ENCODE results near the gene MPRIP. TPM values are rescaled to one million over a fixed set of nuclear protein-coding genes. Genes with fewer than 3 reads are reported as not detected.

The MPRIP gene
- total RNA-seq, 1 experiment from 2014 or later: 258 TPM

DNA sequence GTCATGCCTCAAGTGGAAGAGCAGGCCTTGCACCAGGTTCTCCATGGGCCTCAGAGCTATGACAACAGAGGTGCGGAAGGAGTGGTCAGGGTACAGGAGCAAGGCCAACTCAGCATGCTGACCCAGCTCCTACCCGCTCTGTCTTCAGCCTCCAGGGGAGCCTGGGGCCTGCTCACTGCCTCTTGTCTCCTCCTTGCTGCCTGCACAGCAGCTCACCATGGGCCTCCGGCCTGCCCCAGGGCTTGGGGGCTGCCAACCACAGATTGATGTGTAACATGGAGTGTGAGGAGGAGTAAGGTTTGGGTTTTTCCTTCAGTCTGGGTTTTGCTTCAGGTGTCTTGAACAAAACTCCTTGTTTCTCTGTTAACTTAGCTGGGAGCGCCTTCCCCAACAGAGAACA is 101.8 kb downstream of the MPRIP start (continued):
- TF ChIP-seq CEBPB (IDR thresholded peaks at IDR 0.05; ENCODE audit: low read depth) (no peak), SRF (IDR thresholded peaks at IDR 0.05; ENCODE audit: low read depth) (no peak), YY1 (IDR thresholded peaks at IDR 0.05; ENCODE audit: extremely low read depth, insufficient replicate concordance, low read depth, low read length) (no peak), POLR2A (IDR thresholded peaks at IDR 0.05; ENCODE audit: borderline replicate concordance, extremely low read depth, insufficient read depth, insufficient read length) (no peak)
- TF ChIP-seq, protein P1, sequence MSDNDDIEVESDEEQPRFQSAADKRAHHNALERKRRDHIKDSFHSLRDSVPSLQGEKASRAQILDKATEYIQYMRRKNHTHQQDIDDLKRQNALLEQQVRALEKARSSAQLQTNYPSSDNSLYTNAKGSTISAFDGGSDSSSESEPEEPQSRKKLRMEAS (IDR thresholded peaks at IDR 0.05): no peak

DNA sequence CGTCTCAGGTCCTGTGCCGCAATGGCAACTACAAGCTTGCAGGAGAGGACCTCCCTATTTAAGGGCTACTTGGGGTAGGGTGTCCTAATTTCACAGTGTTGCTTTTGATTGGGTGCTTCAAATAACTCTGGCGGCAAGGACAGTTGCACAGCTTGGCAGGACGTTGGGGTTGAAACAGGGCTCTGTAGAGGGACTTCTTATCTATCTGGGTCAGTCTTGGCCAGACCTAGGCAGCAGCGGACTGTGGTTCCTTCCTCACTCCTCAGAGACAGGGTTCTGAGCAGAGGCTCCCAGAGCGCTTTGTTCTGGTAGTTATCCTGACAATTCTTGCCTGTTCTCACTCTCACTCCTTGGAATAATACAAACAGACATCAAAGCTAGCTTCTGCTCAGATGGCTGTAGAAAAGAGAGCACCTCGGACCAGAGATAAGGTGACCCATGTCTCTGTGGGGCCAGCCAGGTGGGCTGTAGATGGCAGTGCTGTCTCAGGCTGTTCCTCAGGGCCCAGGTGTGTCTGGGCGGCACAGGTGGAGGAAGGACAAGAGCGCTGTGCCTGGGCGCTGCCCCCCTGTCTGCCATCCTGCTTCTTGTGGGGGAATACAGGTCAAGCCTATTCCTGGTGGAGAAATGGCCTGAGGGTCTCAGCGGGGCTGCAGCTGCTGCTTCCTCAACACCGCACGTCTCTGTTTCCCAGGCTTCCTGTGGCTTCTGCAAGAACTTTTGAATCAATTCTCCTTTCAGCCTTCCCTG is 102.8 kb downstream of the MPRIP start:
- Histone ChIP-seq H3K27me3 (ENCODE audit: insufficient read depth, low read length) (no peaks in the 10 kb centered on the region), H3K27ac (ENCODE audit: low read depth, low read length) (no peak overlapping the region), H3K36me3 (ENCODE audit: control insufficient read depth in 1 of 2, insufficient read depth in 2 of 2, low read length in 2 of 2) (peaks cover 29 to 38% of the 10 kb centered on the region in 2 experiments), H2AFZ (ENCODE audit: low read depth, low read length, poor library complexity, severe bottlenecking) (no peak overlapping the region), H3K79me2 (ENCODE audit: insufficient read depth, low read length) (peaks cover 3% of the 10 kb centered on the region; the same call in 1 of the 2 replicates), H3K9me2 (ENCODE audit: insufficient read depth) (no peaks in the 10 kb centered on the region), H3K9me3 (ENCODE audit: control insufficient read depth in 1 of 2, insufficient read depth in 1 of 2, low read depth in 1 of 2, low read length in 2 of 2) (no peaks in the 10 kb centered on the region), H3K4me2 (ENCODE audit: low read length) (no peak overlapping the region), H4K20me1 (ENCODE audit: insufficient read depth) (no peaks in the 10 kb centered on the region; the same call in 1 of the 2 replicates), H3K9ac (ENCODE audit: low read length) (no peak overlapping the region), H3K4me1 (ENCODE audit: control insufficient read depth in 1 of 2, insufficient read depth in 2 of 2, low read length in 2 of 2) (peaks cover 0 to 4% of the 10 kb centered on the region in 2 experiments; a peak in 2 of 4 replicates), H3K4me3 (replicated peaks in 1 of 2; ENCODE audit: low read depth in 1 of 2, low read length in 2 of 2) (no peak overlapping the region)
- ChIA-PET RAD21 (ENCODE audit: low non-redundant PET in 1 of 2, low total read pairs in 2 of 2, uncharacterized antibody in 2 of 2, unreplicated experiment in 2 of 2) (no interaction called here), POLR2A (no interaction called here), CTCF (no interaction called here)
- BruUV-seq (replicated peaks): no TSS peak
- DNase-seq (ENCODE audit: low read depth, low spot score): no peak
- TF ChIP-seq SRF (IDR thresholded peaks at IDR 0.05; ENCODE audit: low read depth) (no peak), EZH2 (IDR thresholded peaks at IDR 0.05) (no peak), EGR1 (IDR thresholded peaks at IDR 0.05; ENCODE audit: low read depth) (no peak), YY1 (IDR thresholded peaks at IDR 0.05; ENCODE audit: extremely low read depth, insufficient replicate concordance, low read depth, low read length) (no peak), ELF1 (IDR thresholded peaks at IDR 0.05; ENCODE audit: borderline replicate concordance, low read depth) (no peak)
- TF ChIP-seq, protein P2, sequence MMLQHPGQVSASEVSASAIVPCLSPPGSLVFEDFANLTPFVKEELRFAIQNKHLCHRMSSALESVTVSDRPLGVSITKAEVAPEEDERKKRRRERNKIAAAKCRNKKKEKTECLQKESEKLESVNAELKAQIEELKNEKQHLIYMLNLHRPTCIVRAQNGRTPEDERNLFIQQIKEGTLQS (IDR thresholded peaks at IDR 0.05): no peak
- TF ChIP-seq, protein P3, sequence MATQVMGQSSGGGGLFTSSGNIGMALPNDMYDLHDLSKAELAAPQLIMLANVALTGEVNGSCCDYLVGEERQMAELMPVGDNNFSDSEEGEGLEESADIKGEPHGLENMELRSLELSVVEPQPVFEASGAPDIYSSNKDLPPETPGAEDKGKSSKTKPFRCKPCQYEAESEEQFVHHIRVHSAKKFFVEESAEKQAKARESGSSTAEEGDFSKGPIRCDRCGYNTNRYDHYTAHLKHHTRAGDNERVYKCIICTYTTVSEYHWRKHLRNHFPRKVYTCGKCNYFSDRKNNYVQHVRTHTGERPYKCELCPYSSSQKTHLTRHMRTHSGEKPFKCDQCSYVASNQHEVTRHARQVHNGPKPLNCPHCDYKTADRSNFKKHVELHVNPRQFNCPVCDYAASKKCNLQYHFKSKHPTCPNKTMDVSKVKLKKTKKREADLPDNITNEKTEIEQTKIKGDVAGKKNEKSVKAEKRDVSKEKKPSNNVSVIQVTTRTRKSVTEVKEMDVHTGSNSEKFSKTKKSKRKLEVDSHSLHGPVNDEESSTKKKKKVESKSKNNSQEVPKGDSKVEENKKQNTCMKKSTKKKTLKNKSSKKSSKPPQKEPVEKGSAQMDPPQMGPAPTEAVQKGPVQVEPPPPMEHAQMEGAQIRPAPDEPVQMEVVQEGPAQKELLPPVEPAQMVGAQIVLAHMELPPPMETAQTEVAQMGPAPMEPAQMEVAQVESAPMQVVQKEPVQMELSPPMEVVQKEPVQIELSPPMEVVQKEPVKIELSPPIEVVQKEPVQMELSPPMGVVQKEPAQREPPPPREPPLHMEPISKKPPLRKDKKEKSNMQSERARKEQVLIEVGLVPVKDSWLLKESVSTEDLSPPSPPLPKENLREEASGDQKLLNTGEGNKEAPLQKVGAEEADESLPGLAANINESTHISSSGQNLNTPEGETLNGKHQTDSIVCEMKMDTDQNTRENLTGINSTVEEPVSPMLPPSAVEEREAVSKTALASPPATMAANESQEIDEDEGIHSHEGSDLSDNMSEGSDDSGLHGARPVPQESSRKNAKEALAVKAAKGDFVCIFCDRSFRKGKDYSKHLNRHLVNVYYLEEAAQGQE (IDR thresholded peaks at IDR 0.05; ENCODE audit: low read depth): no peak
- TF ChIP-seq, protein P4, sequence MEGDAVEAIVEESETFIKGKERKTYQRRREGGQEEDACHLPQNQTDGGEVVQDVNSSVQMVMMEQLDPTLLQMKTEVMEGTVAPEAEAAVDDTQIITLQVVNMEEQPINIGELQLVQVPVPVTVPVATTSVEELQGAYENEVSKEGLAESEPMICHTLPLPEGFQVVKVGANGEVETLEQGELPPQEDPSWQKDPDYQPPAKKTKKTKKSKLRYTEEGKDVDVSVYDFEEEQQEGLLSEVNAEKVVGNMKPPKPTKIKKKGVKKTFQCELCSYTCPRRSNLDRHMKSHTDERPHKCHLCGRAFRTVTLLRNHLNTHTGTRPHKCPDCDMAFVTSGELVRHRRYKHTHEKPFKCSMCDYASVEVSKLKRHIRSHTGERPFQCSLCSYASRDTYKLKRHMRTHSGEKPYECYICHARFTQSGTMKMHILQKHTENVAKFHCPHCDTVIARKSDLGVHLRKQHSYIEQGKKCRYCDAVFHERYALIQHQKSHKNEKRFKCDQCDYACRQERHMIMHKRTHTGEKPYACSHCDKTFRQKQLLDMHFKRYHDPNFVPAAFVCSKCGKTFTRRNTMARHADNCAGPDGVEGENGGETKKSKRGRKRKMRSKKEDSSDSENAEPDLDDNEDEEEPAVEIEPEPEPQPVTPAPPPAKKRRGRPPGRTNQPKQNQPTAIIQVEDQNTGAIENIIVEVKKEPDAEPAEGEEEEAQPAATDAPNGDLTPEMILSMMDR (IDR thresholded peaks at IDR 0.05 in 2 of 3, conservative IDR thresholded peaks at IDR 0.05 in 1 of 3; ENCODE audit: borderline replicate concordance in 1 of 3, insufficient read depth in 1 of 3, low read depth in 2 of 3, low read length in 2 of 3): no peak
- intact Hi-C loops (cut with micrococcal nuclease): no loop called here
- no peak for ATAC-seq
